Mesenchymal stem cell (in vitro differentiated cells and primary cell): ENCODE data around the gene RPS6KA2.

Experiments used
- DNase-seq: peaks from one replicate; pipeline ENCODE4 v3.0.0-alpha.2; 2013
- H2AFZ ChIP-seq: one replicate; pipeline ENCODE4 v1.6.1; 2013; ENCODE audit warnings: low read depth, mild to moderate bottlenecking, control low read depth, inconsistent platforms, low read length, moderate library complexity
- H2AK5ac ChIP-seq: 2 replicates; pipeline ENCODE4 v1.6.1; 2013; ENCODE audit warnings: low read length, moderate library complexity, mild to moderate bottlenecking, inconsistent platforms; ENCODE audit not compliant: severe bottlenecking
- H2BK120ac ChIP-seq: one replicate; pipeline ENCODE4 v1.6.1; 2013; ENCODE audit warnings: low read depth, mild to moderate bottlenecking, inconsistent platforms, low read length, moderate library complexity
- H2BK12ac ChIP-seq, 2 experiments: one replicate each; pipeline ENCODE4 v1.6.1; 2013; ENCODE audit warnings: inconsistent platforms in 2 of 2, low read length in 2 of 2, mild to moderate bottlenecking in 2 of 2, moderate library complexity in 2 of 2, control low read depth in 1 of 2
- H2BK15ac ChIP-seq: one replicate; pipeline ENCODE4 v1.6.1; 2013; ENCODE audit warnings: mild to moderate bottlenecking, low read depth, inconsistent platforms; ENCODE audit not compliant: poor library complexity, severe bottlenecking
- H2BK5ac ChIP-seq: 2 replicates; pipeline ENCODE4 v1.6.1; 2013; ENCODE audit warnings: low read depth, mild to moderate bottlenecking, low read length, control low read depth, inconsistent platforms; ENCODE audit not compliant: poor library complexity, severe bottlenecking
- H3K14ac ChIP-seq, 2 experiments: one replicate each; pipeline ENCODE4 v1.6.1; 2013; ENCODE audit warnings: inconsistent platforms in 2 of 2, low read length in 2 of 2, control low read depth in 1 of 2, mild to moderate bottlenecking in 1 of 2, moderate library complexity in 1 of 2
- H3K18ac ChIP-seq, 2 experiments: one replicate each; pipeline ENCODE4 v1.6.1; 2013; ENCODE audit warnings: inconsistent platforms in 2 of 2, low read length in 2 of 2, control low read depth in 1 of 2, low read depth in 1 of 2, mild to moderate bottlenecking in 1 of 2
- H3K23ac ChIP-seq, 2 experiments: one replicate each; pipeline ENCODE4 v1.6.1; 2013; ENCODE audit warnings: inconsistent platforms in 2 of 2, low read length in 2 of 2, mild to moderate bottlenecking in 2 of 2, moderate library complexity in 2 of 2, control low read depth in 1 of 2
- H3K27ac ChIP-seq: 2 replicates; pipeline ENCODE4 v1.5.1; 2013; ENCODE audit warnings: mild to moderate bottlenecking, moderate library complexity, low read length, control low read depth, inconsistent platforms; ENCODE audit not compliant: poor library complexity, severe bottlenecking
- H3K27me3 ChIP-seq, 2 experiments: 2 replicates each; pipeline versions ENCODE4 v1.6.1 to v1.7.0; 2013; ENCODE audit warnings: low read length in 2 of 2, mild to moderate bottlenecking in 2 of 2, moderate library complexity in 2 of 2, control low read depth in 1 of 2, inconsistent platforms in 1 of 2; ENCODE audit not compliant: control insufficient read depth in 1 of 2, insufficient read depth in 1 of 2
- H3K36me3 ChIP-seq, 2 experiments: 2 replicates each; pipeline versions ENCODE4 v1.6.1 to v1.7.0; 2013; ENCODE audit warnings: low read length in 2 of 2, control low read depth in 1 of 2, inconsistent platforms in 1 of 2, low read depth in 1 of 2, mild to moderate bottlenecking in 1 of 2; ENCODE audit not compliant: insufficient read depth in 2 of 2, control insufficient read depth in 1 of 2
- H3K4ac ChIP-seq, 2 experiments: one replicate each; pipeline ENCODE4 v1.6.1; 2013; ENCODE audit warnings: inconsistent platforms in 2 of 2, low read length in 2 of 2, mild to moderate bottlenecking in 2 of 2, moderate library complexity in 2 of 2, control low read depth in 1 of 2, low read depth in 1 of 2
- H3K4me1 ChIP-seq: 2 replicates; pipeline ENCODE4 v1.6.1; 2013; ENCODE audit warnings: low read depth, low read length, control low read depth; ENCODE audit not compliant: control insufficient read depth, insufficient read depth
- H3K4me2 ChIP-seq: 2 replicates; pipeline ENCODE4 v1.6.1; 2013; ENCODE audit warnings: low read length, mild to moderate bottlenecking, inconsistent platforms; ENCODE audit not compliant: poor library complexity, severe bottlenecking
- H3K4me3 ChIP-seq, 2 experiments: 2 replicates each; pipeline versions ENCODE4 v1.5.1 to v1.7.0; 2013; ENCODE audit warnings: low read length in 2 of 2, mild to moderate bottlenecking in 2 of 2, control low read depth in 1 of 2, low read depth in 1 of 2; ENCODE audit not compliant: insufficient read depth in 1 of 2
- H3K79me1 ChIP-seq: replicated peaks from 2 replicates; pipeline ENCODE4 v1.6.1; 2013; ENCODE audit warnings: mild to moderate bottlenecking, control low read depth, low read length, inconsistent platforms; ENCODE audit not compliant: poor library complexity, severe bottlenecking
- H3K9ac ChIP-seq: 2 replicates; pipeline ENCODE4 v1.7.0; 2013; ENCODE audit warnings: mild to moderate bottlenecking, low read length, moderate library complexity
- H3K9me3 ChIP-seq: 2 replicates; pipeline ENCODE4 v1.7.0; 2013; ENCODE audit warnings: mild to moderate bottlenecking, low read length; ENCODE audit not compliant: control insufficient read depth
- H4K8ac ChIP-seq: one replicate; pipeline ENCODE4 v1.6.1; 2013; ENCODE audit warnings: inconsistent platforms, mild to moderate bottlenecking, low read length, moderate library complexity
- H4K91ac ChIP-seq: one replicate; pipeline ENCODE4 v1.6.1; 2013; ENCODE audit warnings: mild to moderate bottlenecking, low read length, inconsistent platforms
- WGBS: methylation state at CpG from one replicate; pipeline ENCODE4 v1.1.7; 2013; ENCODE audit warnings: mixed read lengths; 5-methylcytosine and 5-hydroxymethylcytosine counted together

RPS6KA2 gene

GRCh38 chr6:166637812-166638572 is 10.9 kb upstream of the RPS6KA2 start:
- H3K4me3 ChIP-seq = no peak overlapping the region
- H2BK15ac ChIP-seq = no peak overlapping the region
- H3K79me1 ChIP-seq = no peaks in the 10 kb centered on the region
- no peak overlapping the region for H3K4ac ChIP-seq
- DNase-seq = no peak
- no peak overlapping the region for H2AK5ac ChIP-seq
- H4K8ac ChIP-seq = no peak overlapping the region
- H3K9ac ChIP-seq = no peak overlapping the region
- H3K36me3 ChIP-seq = no peaks in the 10 kb centered on the region
- H2AFZ ChIP-seq = no peak overlapping the region
- H4K91ac ChIP-seq = no peak overlapping the region
- no peak overlapping the region for H3K18ac ChIP-seq
- H3K9me3 ChIP-seq = no peaks in the 10 kb centered on the region
- peaks cover 11% of the 10 kb centered on the region for H3K4me1 ChIP-seq
- no peak overlapping the region for H3K23ac ChIP-seq
- no peak overlapping the region for H2BK120ac ChIP-seq
- H3K27ac ChIP-seq = no peak overlapping the region
- H3K14ac ChIP-seq = no peak overlapping the region
- no peak overlapping the region for H2BK12ac ChIP-seq
- peaks cover 8 to 29% of the 10 kb centered on the region in 2 experiments for H3K27me3 ChIP-seq
- 92% methylated on average over 29 of the region's 29 CpGs for WGBS
- no peak overlapping the region for H3K4me2 ChIP-seq
- H2BK5ac ChIP-seq = no peak overlapping the region

GRCh38 chr6:166636934-166637333 is 9.9 kb upstream of the RPS6KA2 start:
- H3K27me3 ChIP-seq = peaks cover 8 to 25% of the 10 kb centered on the region in 2 experiments
- H3K14ac ChIP-seq = no peak overlapping the region
- H4K8ac ChIP-seq = no peak overlapping the region
- DNase-seq = no peak
- no peak overlapping the region for H2AFZ ChIP-seq
- no peak overlapping the region for H3K27ac ChIP-seq
- H2BK12ac ChIP-seq = no peak overlapping the region
- H3K36me3 ChIP-seq = no peaks in the 10 kb centered on the region
- no peak overlapping the region for H2BK120ac ChIP-seq
- no peaks in the 10 kb centered on the region for H3K79me1 ChIP-seq
- no peak overlapping the region for H2BK5ac ChIP-seq
- H3K18ac ChIP-seq = no peak overlapping the region
- WGBS = 91% methylated on average over 10 of the region's 10 CpGs
- H3K4me1 ChIP-seq = peaks cover 11% of the 10 kb centered on the region
- H3K9ac ChIP-seq = peak overlapping the region; percentile 62
- peak overlapping the region; percentile 45 for H4K91ac ChIP-seq
- no peak overlapping the region for H3K23ac ChIP-seq
- H3K4ac ChIP-seq = no peak overlapping the region
- no peak overlapping the region for H2AK5ac ChIP-seq
- no peak overlapping the region for H3K4me2 ChIP-seq
- H3K4me3 ChIP-seq = no peak overlapping the region
- H3K9me3 ChIP-seq = no peaks in the 10 kb centered on the region
- no peak overlapping the region for H2BK15ac ChIP-seq

- H2BK15ac ChIP-seq = no peak overlapping the region
- H3K27ac ChIP-seq = no peak overlapping the region
- no peak overlapping the region for H3K18ac ChIP-seq
- H3K27me3 ChIP-seq = peaks cover 8 to 25% of the 10 kb centered on the region in 2 experiments
- no peak overlapping the region for H3K4me2 ChIP-seq
- H3K23ac ChIP-seq = no peak overlapping the region
- no peak overlapping the region for H2BK5ac ChIP-seq
- no peak overlapping the region for H4K91ac ChIP-seq
- no peaks in the 10 kb centered on the region for H3K79me1 ChIP-seq
- no peak overlapping the region for H4K8ac ChIP-seq
- DNase-seq = no peak
- H3K9ac ChIP-seq = peak overlapping the region; percentile 62
- H3K14ac ChIP-seq = no peak overlapping the region
- no peak overlapping the region for H2AK5ac ChIP-seq
- H3K4me1 ChIP-seq = peaks cover 11% of the 10 kb centered on the region
- no peak overlapping the region for H2BK120ac ChIP-seq
- peak overlapping the region in 1 of 2 experiments; percentile 21 for H3K4me3 ChIP-seq
- no peak overlapping the region for H3K4ac ChIP-seq
- no peaks in the 10 kb centered on the region for H3K9me3 ChIP-seq
- no peaks in the 10 kb centered on the region for H3K36me3 ChIP-seq
- 87% methylated on average over 5 of the region's 6 CpGs for WGBS
- no peak overlapping the region for H2BK12ac ChIP-seq
- no peak overlapping the region for H2AFZ ChIP-seq
These were observed 9.3 kb upstream of the RPS6KA2 start for GRCh38 chr6:166636191-166636933.
